A673 (cell line): ENCODE results near the gene HSDL1. TPM values are rescaled to one million over a fixed set of nuclear protein-coding genes. Genes with fewer than 3 reads are reported as not detected.
A peak's percentile ranks its signal among the peaks of the same experiment; 100 is the strongest.

Experiments used
- BruUV-seq: library from RNA; stranded (reverse); fragments of 400-500 nt; replicated peaks from 2 replicates; lab custom pipeline; 2021; lab: Mats Ljungman, UMichigan
- CTCF ChIA-PET: fragments of 300-600 bp; sonication (Branson Sonifier 250); formaldehyde crosslinking; loops from one replicate; lab custom pipeline; 2022; ENCODE audit warnings: antibody characterized with exemption; lab: Charles Lee
- POLR2A ChIA-PET: fragments of 300-600 bp; sonication (Branson Sonifier 250); formaldehyde crosslinking; loops from one replicate; lab custom pipeline; 2022; ENCODE audit warnings: antibody characterized with exemption; ENCODE audit not compliant: low non-redundant PET; lab: Charles Lee
- DNase-seq: peaks from one replicate; pipeline ENCODE4 v3.0.0-alpha.2; 2015; ENCODE audit warnings: low spot score
- H3K27ac ChIP-seq: fragments of 200-600 bp; sonication (generic); 2 replicates; pipeline ENCODE4 v1.5.1; 2016; ENCODE audit warnings: mixed run types, low read depth, mild to moderate bottlenecking, mixed read lengths, antibody characterized with exemption, low read length; ENCODE audit not compliant: poor library complexity, severe bottlenecking
- H3K27me3 ChIP-seq: fragments of 200-600 bp; sonication (generic); replicated peaks from 2 replicates; pipeline ENCODE4 v1.6.1; 2017; ENCODE audit warnings: mixed run types, low read depth, mild to moderate bottlenecking, mixed read lengths, antibody characterized with exemption, low read length; ENCODE audit not compliant: insufficient read depth, poor library complexity
- H3K36me3 ChIP-seq: fragments of 200-600 bp; sonication (generic); 2 replicates; pipeline ENCODE4 v1.6.1; 2016; ENCODE audit warnings: mixed run types, mild to moderate bottlenecking, mixed read lengths, antibody characterized with exemption, low read length; ENCODE audit not compliant: insufficient read depth, poor library complexity, severe bottlenecking
- H3K4me1 ChIP-seq: fragments of 200-600 bp; sonication (generic); 2 replicates; pipeline ENCODE4 v1.6.1; 2017; ENCODE audit warnings: mixed run types, mild to moderate bottlenecking, mixed read lengths, antibody characterized with exemption, low read length; ENCODE audit not compliant: insufficient read depth, poor library complexity, severe bottlenecking
- H3K4me3 ChIP-seq: fragments of 200-600 bp; sonication (generic); 2 replicates; pipeline ENCODE4 v1.5.1; 2016; ENCODE audit warnings: low read depth, mixed run types, mild to moderate bottlenecking, mixed read lengths, low read length; ENCODE audit not compliant: poor library complexity, severe bottlenecking
- H3K9me3 ChIP-seq: fragments of 200-600 bp; sonication (generic); 2 replicates; pipeline ENCODE4 v1.6.1; 2016; ENCODE audit warnings: mixed run types, low read depth, mild to moderate bottlenecking, mixed read lengths, antibody characterized with exemption, low read length; ENCODE audit not compliant: poor library complexity, severe bottlenecking
- EZH2 ChIP-seq: fragments of 200-600 bp; sonication (generic); IDR thresholded peaks from 2 replicates; pipeline ENCODE4 v1.6.1; 2017; ENCODE audit warnings: borderline replicate concordance, low read depth, mild to moderate bottlenecking, mixed read lengths, antibody characterized with exemption, low read length; ENCODE audit not compliant: poor library complexity, severe bottlenecking
- intact Hi-C: fragments of 100-400 bp; cut with micrococcal nuclease; formaldehyde crosslinking; loops from one replicate; pipeline ENCODE4 v1.10.0; 2022; ENCODE audit not compliant: unreplicated experiment
- total RNA-seq: library from RNA; stranded (reverse); gene quantifications from 2 replicates; pipeline ENCODE4 v1.2.3, GENCODE V29; 2021
- TF ChIP-seq, protein P1 (sequence below): fragments of 300-800, 200-600 bp; sonication (generic); conservative IDR thresholded peaks from 2 replicates; pipeline ENCODE4 v1.5.1; 2017; ENCODE audit warnings: low read depth, mild to moderate bottlenecking, antibody characterized with exemption, low read length, moderate library complexity, mixed read lengths

Gene HSDL1
- total RNA-seq, 1 experiment from 2014 or later, result 45.6 TPM

DNA sequence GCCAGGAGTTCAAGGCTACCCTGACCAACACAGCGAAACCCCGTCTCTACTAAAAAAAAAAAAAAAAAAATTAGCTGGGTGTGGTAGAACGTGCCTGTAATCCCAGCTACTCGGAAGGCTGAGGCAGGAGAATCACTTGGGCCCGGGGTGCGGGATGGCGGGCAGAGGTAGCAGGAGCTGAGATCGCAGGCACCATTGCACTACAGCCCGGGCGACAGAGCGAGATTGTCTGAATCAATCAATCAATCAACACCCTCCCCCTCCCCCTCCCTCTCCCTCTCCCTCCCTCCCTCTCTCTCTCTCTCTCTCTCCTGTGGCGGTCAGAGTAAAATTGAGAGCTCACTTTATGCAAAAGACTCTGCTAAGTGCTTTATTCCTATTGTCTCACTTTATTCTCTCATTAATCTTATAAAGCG, 1.2 kb downstream of the HSDL1 start:
- ChIA-PET POLR2A (no interaction called here), CTCF (interaction anchor here (0.6 kb wide), 1 partner anchor 59 kb away, joined by 4 read pairs; no protein-coding TSS in a partner anchor)
- intact Hi-C loops, result no loop called here
- DNase-seq, result no peak
- Histone ChIP-seq H3K9me3 (no peaks in the 10 kb centered on the region), H3K36me3 (no peaks in the 10 kb centered on the region), H3K27ac (peak overlapping the region; percentile 86), H3K4me1 (peaks cover 4% of the 10 kb centered on the region), H3K4me3 (peak overlapping the region; percentile 81), H3K27me3 (peaks cover 16% of the 10 kb centered on the region)
- BruUV-seq, result no TSS peak
- TF ChIP-seq EZH2, result no peak
- TF ChIP-seq, protein P1, sequence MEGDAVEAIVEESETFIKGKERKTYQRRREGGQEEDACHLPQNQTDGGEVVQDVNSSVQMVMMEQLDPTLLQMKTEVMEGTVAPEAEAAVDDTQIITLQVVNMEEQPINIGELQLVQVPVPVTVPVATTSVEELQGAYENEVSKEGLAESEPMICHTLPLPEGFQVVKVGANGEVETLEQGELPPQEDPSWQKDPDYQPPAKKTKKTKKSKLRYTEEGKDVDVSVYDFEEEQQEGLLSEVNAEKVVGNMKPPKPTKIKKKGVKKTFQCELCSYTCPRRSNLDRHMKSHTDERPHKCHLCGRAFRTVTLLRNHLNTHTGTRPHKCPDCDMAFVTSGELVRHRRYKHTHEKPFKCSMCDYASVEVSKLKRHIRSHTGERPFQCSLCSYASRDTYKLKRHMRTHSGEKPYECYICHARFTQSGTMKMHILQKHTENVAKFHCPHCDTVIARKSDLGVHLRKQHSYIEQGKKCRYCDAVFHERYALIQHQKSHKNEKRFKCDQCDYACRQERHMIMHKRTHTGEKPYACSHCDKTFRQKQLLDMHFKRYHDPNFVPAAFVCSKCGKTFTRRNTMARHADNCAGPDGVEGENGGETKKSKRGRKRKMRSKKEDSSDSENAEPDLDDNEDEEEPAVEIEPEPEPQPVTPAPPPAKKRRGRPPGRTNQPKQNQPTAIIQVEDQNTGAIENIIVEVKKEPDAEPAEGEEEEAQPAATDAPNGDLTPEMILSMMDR, result no peak

DNA sequence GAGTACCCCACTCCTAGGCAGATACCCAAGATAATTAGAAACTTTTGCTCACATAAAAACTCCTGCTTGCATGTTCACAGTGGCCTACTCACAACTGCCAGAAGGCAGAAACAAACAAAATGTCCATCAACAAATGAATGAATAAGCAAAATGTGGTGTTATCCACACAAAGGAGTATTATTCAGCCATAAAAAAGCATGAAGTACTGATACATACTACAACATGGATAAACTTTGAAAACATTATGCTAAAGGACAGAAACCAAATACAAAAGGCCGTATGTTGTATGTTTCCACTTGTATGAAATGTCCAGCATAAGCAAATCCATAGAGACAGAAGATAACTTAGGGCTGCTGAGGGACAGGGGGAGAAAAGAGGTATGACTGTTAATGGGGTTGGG, 1.9 kb downstream of the HSDL1 start:
- H3K36me3 ChIP-seq, result no peaks in the 10 kb centered on the region
- intact Hi-C loops, result no loop called here
- BruUV-seq, result no TSS peak
- no peak overlapping the region for H3K27ac ChIP-seq
- peaks cover 13% of the 10 kb centered on the region for H3K27me3 ChIP-seq
- no peak overlapping the region for H3K4me3 ChIP-seq
- TF ChIP-seq, protein P1, result no peak
- TF ChIP-seq EZH2, result no peak
- ChIA-PET POLR2A (no interaction called here), CTCF (interaction anchor here (0.6 kb wide), 1 partner anchor 59 kb away, joined by 4 read pairs; no protein-coding TSS in a partner anchor)
- DNase-seq, result no peak
- no peaks in the 10 kb centered on the region for H3K9me3 ChIP-seq
- peaks cover 7% of the 10 kb centered on the region for H3K4me1 ChIP-seq

DNA sequence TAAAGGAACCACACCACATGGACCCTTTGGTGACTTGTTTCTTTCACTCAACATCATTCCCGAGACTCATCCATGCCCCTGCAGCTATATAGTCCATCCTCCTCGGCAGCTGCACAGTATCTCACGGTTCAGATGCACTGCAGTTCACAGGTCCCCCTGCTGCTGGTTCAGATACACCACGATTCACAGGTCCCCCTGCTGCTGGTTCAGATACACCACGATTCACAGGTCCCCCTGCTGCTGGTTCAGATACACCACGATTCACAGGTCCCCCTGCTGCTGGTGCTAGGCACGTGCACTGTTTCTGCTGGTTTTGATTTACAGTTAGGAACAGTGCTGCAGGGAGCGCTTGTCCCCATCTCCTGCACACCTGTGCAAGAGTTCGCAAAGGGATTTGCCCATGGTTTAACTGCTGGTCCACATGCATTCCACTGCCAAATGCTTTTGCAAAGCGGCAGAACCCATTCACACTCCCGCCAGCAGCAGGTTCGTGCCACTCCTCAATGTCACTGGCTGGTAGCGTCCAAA, 3.8 kb downstream of the HSDL1 start:
- no TSS peak for BruUV-seq
- CTCF ChIA-PET, result no interaction called here
- intact Hi-C loops, result no loop called here

More for the DNA sequence above, 3.8 kb downstream of the HSDL1 start:
- no peaks in the 10 kb centered on the region for H3K27me3 ChIP-seq
- no peak overlapping the region for H3K27ac ChIP-seq
- POLR2A ChIA-PET, result no interaction called here
- DNase-seq, result no peak
- H3K9me3 ChIP-seq, result no peaks in the 10 kb centered on the region
- TF ChIP-seq, protein P1, result peak; percentile 21; the same call in 1 of the 2 replicates
- TF ChIP-seq EZH2, result no peak
- no peaks in the 10 kb centered on the region for H3K36me3 ChIP-seq
- no peak overlapping the region for H3K4me3 ChIP-seq
- peaks cover 7% of the 10 kb centered on the region for H3K4me1 ChIP-seq
